Midbrain (tissue), 1 donor: ENCODE results near the gene ABCF2.

Source experiments
- DNase-seq: peaks from one replicate; lab custom pipeline; 2025; lab: John Stamatoyannopoulos, UW

Gene ABCF2

DNA sequence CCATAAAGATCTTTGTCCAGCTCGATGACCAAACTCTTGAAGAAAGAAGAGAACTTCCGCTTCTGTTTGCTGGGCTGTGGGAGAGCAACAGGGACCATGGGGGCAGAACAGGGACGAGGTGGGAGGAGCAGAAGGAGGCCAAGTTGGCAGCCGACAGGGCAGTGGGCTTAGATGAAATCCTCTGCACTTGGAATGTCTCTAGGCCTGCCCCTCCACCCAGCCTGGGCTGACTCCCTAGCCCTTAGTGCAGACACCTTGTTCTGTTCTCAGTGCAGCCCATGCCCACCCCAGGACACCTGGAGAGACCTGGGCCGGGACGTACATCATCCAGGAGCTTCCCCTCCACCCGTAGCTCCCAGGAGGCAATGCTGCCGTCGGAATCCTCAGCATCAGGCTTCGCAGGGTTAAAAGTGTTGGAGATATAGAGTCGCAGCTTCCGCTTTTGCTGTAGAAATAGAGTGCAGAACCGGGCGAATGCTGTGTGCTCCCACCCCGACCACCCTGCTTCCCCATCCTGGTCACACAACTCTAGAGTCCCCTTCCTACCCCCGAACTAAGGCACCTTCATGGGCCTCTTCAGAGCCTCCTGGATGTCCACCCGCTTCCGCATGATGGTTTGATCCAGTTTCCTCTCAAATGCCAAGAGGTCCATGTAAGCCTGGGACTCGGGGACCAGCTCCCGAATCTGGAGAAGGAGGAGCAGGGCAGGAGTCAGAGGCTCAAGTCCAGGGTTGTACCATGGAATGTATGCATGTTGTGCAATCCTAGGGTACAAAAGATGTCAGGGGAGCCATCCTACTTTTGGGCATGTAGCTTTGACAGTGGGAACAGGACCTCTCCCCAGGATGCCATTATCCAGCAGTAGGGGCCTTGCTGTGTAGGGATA is 15.4 kb upstream of the ABCF2 start:
- no peak for DNase-seq

DNA sequence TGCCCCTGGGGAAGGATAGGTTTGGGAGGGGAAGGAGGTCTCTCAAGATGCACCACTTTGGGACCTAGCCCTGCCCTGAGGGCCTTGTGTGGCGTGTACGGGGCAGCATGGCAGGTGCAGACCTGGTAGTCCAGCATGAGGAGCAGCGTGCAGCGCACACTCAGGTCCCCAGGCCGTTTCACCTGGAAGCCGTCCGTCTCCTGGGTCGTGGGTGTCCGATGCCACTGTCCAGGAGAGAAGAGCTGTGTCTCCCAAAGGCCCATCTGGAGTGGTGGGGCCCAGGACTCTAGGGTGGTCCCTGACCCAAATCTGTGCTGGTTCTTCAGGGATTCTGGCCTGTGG is 14.7 kb upstream of the ABCF2 start:
- DNase-seq: no peak

DNA sequence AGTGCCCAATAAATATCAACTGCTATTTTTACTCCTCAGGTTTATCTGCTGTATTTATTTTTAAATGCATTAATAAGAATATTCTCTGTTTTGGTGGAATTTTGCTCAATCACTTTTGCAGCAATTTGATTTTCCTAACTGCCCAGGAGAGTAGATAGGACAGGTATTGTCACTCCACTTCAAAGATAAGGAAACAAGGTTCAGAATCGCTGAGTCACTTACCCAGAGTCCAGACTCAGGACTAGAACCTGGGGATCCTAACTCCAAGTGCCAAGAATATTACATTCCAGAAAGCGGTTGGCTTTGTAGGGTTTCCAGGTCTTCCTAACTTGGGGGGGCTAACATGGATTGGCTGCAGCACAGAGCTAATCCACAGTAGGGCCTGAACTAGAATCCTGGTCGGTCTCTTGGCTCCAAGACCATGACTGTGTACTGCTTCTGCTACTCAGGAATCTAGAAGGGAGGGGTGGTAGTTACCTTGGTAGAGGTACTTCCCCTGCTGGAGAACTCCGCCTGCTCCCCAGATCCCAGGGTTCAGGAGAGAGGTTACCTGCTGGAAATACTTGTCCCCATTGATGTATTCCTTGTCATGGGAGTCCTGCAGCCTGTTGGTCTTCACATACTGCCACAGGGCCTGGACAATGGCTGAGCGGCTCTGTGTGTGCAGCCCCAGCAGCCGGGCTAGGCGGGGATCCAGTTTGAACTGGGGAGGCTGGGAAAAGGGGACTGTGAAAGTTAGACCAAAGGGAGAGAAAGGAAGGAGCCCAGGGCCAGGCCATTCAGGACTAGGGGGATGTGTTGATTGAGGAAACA is 14.1 kb upstream of the ABCF2 start:
- no peak for DNase-seq

DNA sequence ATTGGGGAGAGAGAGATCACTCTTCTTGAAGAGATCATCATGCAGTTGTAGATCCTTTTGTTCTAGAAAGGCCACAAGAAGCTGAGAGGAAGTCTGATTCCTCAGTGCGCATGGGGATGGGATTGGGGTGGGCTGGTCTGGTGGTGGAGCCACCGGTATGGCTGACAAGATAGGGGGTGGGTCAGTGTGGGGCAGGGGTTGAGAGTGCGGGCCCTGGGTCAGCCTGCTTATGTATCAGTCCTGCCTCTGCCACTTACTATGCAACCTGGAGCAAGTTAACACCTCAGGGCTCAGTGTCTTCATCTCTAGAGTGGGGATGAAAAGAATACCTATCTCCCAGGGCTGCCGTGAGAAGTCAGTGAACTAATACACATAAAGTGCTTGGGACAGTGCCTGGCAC is 13.5 kb upstream of the ABCF2 start:
- DNase-seq: no peak

DNA sequence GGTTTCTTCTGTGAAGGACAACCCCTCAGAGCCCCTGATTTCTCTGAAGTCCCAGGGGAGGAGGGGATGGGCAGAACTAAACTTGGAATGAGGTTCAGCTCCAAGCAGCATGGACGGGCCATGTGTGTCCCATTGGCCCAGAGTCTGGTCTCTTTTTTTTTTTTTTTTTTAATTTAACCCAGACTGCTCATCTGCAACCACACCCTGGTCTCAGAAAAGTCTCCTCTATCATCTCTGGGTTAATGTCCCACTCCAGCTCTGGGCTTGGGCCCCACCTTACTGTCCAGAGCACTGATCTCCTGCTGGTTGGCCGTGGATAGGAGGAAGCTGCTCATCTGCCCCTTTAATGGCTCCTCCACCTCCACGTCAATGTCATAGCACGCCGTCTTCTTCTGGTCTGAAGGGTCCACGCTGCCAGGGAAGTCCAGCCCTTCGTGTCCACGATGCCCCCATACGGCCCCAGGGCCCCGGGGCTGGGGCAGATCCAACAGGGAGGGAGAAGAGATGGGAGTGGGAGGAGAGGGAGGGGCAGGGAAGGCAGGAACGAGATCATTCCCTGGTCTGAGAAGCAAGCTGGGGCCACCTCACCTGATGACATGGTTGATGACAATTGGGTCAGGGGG is 12.9 kb upstream of the ABCF2 start:
- no peak for DNase-seq

DNA sequence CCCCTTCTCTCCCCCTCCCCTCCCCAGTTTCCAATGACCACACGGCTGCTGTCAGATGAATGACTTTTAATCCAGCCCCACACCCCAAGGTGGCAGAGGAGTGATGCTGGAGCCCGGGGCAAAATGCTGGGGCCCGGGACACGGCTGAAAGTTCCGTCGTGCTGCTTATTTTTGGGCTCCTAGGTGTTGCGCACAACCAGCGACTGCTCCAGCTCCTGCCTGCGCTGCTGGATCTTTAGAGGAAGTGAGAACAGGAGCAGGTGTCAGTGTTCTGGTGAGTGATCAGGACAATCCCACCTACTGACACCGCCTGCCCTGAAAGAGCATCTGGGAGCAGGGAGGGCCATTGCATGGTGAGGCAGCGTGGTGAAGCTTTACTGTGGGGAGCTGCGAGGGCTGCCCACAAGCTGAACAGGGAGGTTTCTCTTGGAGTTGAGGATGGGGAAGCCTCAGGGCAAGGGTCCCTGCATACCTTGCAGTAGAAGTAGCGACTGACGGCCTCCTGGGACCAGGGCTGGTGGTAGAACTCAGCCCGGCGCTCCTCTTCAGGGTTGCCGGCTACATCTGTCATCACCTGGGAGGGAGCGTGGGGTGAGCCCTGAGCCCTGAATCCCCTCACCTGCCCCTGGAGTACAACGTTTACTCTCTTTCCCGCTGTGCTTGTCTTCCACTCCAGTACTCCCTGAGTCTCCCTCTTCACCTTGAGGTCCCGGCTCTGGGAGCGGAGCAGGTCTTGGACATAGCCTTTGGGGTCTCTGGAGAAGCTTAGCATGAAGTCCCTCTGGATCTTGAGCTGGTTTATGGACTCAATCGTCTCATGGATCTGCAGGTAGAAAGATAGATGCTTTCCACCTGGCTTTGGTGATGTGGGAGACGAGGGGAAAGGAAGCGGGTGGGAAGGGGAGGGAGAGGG is 12.2 kb upstream of the ABCF2 start:
- DNase-seq: no peak

DNA sequence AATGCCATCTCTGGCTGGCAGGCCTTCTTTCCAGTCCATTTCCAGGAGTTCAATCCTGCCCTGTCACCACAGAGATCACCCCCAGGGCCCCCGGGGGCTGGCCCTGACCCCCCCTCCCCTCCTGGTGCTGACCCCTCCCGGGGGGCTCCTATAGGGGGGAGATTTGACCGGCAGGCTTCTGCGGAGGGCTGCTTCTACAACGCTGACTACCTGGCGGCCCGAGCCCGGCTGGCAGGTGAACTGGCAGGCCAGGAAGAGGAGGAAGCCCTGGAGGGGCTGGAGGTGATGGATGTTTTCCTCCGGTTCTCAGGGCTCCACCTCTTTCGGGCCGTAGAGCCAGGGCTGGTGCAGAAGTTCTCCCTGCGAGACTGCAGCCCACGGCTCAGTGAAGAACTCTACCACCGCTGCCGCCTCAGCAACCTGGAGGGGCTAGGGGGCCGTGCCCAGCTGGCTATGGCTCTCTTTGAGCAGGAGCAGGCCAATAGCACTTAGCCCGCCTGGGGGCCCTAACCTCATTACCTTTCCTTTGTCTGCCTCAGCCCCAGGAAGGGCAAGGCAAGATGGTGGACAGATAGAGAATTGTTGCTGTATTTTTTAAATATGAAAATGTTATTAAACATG is 11.3 kb upstream of the ABCF2 start:
- no peak for DNase-seq

DNA sequence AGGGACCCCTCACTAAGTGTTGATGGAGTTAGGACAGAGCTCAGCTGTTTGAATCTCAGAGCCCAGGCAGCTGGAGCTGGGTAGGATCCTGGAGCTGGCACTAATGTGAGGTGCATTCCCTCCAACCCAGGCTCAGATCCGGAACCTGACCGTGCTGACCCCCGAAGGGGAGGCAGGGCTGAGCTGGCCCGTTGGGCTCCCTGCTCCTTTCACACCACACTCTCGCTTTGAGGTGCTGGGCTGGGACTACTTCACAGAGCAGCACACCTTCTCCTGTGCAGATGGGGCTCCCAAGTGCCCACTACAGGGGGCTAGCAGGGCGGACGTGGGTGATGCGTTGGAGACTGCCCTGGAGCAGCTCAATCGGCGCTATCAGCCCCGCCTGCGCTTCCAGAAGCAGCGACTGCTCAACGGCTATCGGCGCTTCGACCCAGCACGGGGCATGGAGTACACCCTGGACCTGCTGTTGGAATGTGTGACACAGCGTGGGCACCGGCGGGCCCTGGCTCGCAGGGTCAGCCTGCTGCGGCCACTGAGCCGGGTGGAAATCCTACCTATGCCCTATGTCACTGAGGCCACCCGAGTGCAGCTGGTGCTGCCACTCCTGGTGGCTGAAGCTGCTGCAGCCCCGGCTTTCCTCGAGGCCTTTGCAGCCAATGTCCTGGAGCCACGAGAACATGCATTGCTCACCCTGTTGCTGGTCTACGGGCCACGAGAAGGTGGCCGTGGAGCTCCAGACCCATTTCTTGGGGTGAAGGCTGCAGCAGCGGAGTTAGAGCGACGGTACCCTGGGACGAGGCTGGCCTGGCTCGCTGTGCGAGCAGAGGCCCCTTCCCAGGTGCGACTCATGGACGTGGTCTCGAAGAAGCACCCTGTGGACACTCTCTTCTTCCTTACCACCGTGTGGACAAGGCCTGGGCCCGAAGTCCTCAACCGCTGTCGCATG is 10.5 kb upstream of the ABCF2 start:
- DNase-seq: no peak

DNA sequence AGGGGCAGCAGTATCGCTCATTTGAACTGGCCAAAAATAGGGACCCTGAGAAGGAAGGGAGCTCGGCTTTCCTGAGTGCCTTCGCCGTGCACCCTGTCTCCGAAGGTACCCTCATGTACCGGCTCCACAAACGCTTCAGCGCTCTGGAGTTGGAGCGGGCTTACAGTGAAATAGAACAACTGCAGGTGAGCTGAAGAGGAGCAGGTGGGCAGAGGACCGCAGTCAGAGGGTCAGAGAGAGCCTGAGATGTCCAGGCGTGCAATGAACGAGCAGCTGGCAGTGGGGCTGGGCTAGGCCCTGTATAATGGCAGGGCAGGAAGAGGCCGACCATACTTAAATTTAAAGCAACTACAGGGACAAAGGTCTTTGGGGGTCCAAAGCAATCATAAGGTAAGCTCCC is 9.4 kb upstream of the ABCF2 start:
- no peak for DNase-seq

DNA sequence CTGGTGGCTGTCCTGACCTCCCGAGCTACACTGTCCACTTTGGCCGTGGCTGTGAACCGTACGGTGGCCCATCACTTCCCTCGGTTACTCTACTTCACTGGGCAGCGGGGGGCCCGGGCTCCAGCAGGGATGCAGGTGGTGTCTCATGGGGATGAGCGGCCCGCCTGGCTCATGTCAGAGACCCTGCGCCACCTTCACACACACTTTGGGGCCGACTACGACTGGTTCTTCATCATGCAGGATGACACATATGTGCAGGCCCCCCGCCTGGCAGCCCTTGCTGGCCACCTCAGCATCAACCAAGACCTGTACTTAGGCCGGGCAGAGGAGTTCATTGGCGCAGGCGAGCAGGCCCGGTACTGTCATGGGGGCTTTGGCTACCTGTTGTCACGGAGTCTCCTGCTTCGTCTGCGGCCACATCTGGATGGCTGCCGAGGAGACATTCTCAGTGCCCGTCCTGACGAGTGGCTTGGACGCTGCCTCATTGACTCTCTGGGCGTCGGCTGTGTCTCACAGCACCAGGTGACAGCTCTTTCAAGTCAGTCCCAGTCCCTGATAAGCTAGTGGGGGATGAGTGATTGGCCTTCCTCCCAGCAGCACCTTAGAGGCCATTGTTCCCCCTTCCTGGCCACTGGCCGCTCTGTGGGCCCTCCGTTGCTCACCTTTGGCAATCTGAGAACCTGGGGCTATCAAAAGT is 8.2 kb upstream of the ABCF2 start:
- no peak for DNase-seq

DNA sequence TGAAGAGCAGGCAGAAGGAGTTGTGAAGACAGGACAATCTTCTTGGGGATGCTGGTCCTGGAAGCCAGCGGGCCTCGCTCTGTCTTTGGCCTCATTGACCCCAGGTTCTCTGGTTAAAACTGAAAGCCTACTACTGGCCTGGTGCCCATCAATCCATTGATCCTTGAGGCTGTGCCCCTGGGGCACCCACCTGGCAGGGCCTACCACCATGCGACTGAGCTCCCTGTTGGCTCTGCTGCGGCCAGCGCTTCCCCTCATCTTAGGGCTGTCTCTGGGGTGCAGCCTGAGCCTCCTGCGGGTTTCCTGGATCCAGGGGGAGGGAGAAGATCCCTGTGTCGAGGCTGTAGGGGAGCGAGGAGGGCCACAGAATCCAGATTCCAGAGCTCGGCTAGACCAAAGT is 6.8 kb upstream of the ABCF2 start:
- DNase-seq: no peak

DNA sequence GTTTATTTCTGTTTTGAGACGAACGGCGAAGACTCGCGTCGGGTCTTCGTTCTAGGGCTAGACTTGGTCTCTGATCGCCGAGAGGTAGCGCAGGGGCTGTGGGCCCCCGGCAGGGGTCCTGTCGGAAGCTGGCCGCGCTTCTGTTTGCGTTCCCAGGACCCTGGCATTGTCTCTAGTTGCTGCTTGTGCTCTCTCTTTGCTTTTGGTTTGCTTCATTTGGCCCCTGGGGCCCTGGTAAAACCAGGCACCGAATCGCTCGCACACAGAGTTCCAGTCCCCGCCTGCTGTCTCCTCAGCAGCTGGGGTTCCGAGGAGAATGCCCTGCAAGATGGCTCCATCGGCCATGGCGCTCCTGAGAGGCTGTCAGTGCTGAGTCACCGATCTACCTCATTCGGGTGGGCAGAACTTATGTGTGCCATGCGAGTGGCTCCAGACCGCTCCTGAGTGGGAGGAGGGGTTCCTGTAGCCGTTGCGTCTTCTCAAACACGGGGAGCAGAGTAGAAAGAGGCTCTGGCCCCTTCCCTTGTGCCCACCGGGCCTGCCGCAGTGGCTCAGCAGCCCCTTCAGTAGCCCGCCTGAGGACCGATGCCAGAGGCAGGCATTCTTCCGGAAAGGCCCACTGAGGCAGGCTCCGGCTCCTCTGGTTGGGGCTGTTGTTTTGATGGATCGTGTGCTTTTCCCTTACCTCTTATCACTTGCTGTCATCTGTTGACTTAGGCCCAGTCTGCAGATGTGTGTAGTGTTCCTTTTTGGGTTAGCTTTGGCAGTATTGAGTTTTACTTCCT is 6.1 kb upstream of the ABCF2 start:
- DNase-seq: no peak

DNA sequence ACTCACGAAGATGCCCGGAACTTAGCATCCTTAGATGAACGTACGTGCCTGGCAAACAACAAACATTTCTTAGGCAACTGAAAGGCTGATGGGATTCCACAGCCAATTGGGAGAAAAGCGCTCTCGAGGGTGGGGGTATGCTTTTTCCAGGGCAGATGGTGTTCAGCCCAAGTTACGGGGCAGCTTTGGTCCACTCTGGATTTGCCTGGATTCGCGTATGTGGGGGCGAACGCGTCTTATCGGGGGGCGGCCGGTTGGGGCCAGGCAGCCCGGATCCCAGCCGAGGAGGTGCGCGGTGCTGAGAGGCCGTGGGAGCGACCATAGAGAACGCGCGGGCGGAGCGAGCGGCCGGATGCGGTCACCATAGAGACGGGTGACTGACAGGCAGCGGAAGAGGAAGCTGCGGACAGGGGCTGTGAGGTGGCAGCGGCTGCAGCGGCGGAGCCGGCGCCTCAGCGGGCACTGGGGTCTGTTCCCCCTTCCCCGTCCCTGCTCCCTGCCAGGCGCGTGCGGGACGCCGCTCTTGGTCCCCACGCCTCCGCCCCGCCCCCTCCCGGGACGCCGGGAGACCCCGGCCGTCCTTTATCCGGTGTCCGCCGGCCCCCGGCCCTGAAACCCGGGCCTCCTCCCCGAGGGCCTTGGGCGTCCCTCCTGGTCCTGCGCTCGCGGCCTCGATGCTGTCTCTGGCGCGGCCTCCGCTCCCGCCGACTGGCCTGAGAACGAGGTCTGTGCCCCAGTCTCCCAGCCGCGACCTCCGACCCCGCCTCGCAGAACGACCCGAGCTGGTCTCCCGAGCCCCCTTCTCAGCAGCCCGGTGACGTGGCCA is 5.3 kb upstream of the ABCF2 start, which contains the start of gene CHPF2:
Gene CHPF2 (plus strand): TSS at position 393 of the 826 bp plus-strand sequence. CDS start 1,529 bp downstream, outside the sequence.
- peak; percentile 91 for DNase-seq

DNA sequence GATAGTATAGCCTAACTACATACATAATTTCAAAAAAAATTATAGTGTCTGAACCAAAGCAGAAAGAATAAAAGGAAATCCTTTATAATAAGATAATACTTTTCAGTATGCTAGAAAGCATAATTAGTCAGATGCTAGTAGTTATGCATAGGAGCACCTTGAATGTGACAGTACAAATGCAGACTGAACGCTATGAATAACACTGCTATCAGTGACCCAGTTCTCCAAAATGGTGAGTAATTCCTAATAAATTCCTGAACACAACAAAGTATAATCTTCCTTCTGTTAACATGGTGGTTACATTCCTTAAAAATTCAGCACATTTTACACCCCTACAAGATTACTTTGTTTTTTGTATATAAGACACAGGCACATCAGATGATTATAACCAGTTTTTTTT is 4.1 kb upstream of the ABCF2 start:
- no peak for DNase-seq

DNA sequence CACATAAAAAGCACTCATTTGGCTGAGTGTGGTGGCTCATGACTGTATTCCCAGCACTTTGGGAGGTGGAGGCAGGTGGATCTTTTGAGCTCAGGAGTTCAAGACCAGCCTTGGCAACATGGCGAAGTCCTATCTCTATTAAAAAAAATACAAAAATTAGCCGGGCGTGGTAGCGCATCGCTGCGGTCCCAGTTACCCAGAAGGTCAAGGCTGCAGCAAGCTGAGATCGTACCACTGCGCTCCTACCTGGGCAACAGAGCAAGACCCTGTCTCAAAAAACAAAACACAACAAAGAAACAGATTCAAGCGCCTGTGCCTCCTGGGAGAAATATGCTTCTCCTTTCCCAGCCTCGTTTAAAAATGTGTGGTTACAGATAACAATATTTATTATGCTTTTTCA is 2.2 kb upstream of the ABCF2 start:
- no peak for DNase-seq

DNA sequence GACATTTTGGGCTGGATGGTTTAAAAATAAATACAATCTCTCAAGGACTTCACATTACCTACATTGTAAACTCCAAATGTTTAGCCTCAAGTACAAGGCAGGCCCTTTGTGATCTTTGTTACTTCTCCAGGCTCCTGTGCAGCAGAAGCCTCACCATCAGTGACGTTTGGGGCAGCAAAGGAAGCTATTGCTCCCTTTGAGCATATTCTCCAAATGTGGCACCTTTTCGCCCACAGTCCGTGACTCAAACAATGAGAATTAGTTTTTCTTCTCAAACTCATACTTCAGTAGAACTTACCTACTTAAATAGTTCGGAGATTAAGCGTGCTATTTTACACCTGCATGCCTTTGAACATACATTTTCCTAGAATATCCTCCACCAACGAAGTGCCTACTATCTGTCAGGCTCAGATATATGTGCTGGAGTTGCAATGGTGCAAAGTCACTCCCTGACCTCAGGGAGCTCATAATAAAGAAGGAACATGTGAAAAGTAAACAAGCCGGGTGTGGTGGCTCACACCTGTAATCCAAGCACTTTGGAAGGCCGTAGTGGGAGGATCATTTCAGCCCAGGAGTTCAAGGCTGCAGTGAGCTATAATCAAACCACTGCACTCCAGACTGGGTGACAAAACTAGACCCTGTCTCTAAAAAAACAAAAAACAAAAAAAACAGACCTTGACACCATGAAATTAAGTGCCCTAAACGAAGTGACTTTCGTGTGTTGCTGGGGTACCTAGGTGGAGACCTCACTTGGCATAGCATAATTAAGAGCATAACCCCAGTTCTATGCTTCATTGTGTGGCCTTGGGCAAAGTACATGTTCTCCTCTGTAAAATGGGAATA is 1.2 kb upstream of the ABCF2 start:
- no peak for DNase-seq

DNA sequence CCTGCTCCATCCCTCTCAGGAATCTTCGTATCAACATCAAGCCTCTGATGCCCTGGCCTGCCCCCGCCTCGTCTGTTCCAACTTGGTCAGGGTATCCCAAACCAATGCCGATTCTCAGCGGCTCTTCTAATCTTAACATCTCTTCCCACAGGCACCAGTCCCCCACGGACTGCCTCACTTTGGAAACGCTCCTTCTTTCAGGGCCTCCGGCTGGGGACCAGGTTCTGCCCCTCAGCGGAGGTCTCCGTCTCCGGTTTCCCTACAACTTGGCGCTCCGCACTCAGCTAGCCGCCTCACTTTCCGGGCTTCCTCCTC is 488 bp downstream of the ABCF2 start:
- DNase-seq: no peak
